ENCODE measurements around the gene FAAP100.

Gene FAAP100

GRCh38 chr17:81493198-81494038 is 58.7 kb downstream of the FAAP100 start:
- DNase-seq (ENCODE audit: low read depth): no peak
- TF ChIP-seq MYC (IDR thresholded peaks at IDR 0.05; ENCODE audit: low read depth, low read length) (no peak), CTCF (IDR thresholded peaks at IDR 0.05; ENCODE audit: low read depth, low read length) (no peak), POLR2A (IDR thresholded peaks at IDR 0.05; ENCODE audit: extremely low read depth, insufficient read length) (no peak)
- TF ChIP-seq, protein P1, sequence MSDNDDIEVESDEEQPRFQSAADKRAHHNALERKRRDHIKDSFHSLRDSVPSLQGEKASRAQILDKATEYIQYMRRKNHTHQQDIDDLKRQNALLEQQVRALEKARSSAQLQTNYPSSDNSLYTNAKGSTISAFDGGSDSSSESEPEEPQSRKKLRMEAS (IDR thresholded peaks at IDR 0.05; ENCODE audit: low read depth, low read length): no peak
- H3K4me3 ChIP-seq (ENCODE audit: low read depth, low read length): no peak overlapping the region

DNA sequence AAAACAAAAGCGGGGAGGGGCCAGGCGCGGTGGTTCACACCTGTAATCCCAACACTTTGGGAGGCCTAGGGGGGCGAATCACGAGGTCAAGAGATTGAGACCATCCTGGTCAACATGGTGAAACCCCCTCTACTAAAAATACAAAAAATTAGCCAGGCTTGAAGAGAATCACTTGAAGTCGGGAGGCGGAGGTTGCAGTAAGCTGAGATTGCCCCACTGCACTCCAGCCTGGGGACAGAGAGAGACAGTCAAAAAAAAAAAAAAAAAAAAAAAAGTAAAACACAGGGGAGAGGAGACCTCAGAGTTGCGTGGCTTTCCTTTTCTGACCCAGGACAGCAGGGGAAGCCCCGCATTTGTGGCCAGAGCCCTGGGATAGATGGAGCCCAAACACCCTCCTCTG is 59.4 kb downstream of the FAAP100 start:
- H3K4me3 ChIP-seq (ENCODE audit: low read depth, low read length): no peak overlapping the region
- DNase-seq (ENCODE audit: low read depth): no peak
- TF ChIP-seq MYC (IDR thresholded peaks at IDR 0.05; ENCODE audit: low read depth, low read length) (no peak), CTCF (IDR thresholded peaks at IDR 0.05; ENCODE audit: low read depth, low read length) (no peak), POLR2A (IDR thresholded peaks at IDR 0.05; ENCODE audit: extremely low read depth, insufficient read length) (no peak)
- TF ChIP-seq, protein P1 (IDR thresholded peaks at IDR 0.05; ENCODE audit: low read depth, low read length): no peak

GRCh38 chr17:81492202-81492601 is 60.0 kb downstream of the FAAP100 start:
- TF ChIP-seq POLR2A (IDR thresholded peaks at IDR 0.05; ENCODE audit: extremely low read depth, insufficient read length): no peak
- TF ChIP-seq MYC (IDR thresholded peaks at IDR 0.05; ENCODE audit: low read depth, low read length): no peak
- TF ChIP-seq, protein P1 (IDR thresholded peaks at IDR 0.05; ENCODE audit: low read depth, low read length): no peak
- no peak for TF ChIP-seq CTCF (IDR thresholded peaks at IDR 0.05; ENCODE audit: low read depth, low read length)
- H3K4me3 ChIP-seq (ENCODE audit: low read depth, low read length): no peak overlapping the region
- DNase-seq (ENCODE audit: low read depth): no peak

- TF ChIP-seq MYC (IDR thresholded peaks at IDR 0.05; ENCODE audit: low read depth, low read length): no peak
- no peak for TF ChIP-seq CTCF (IDR thresholded peaks at IDR 0.05; ENCODE audit: low read depth, low read length)
- no peak for TF ChIP-seq POLR2A (IDR thresholded peaks at IDR 0.05; ENCODE audit: extremely low read depth, insufficient read length)
- TF ChIP-seq, protein P1 (IDR thresholded peaks at IDR 0.05; ENCODE audit: low read depth, low read length): no peak
- DNase-seq (ENCODE audit: low read depth): no peak
- no peak overlapping the region for H3K4me3 ChIP-seq (ENCODE audit: low read depth, low read length)
Measured at GRCh38 chr17:81491761-81492160, 60.4 kb downstream of the FAAP100 start.

GRCh38 chr17:81491181-81491581 is 61.0 kb downstream of the FAAP100 start:
- no peak for DNase-seq (ENCODE audit: low read depth)
- TF ChIP-seq POLR2A (IDR thresholded peaks at IDR 0.05; ENCODE audit: extremely low read depth, insufficient read length): no peak
- TF ChIP-seq, protein P1 (IDR thresholded peaks at IDR 0.05; ENCODE audit: low read depth, low read length): no peak
- TF ChIP-seq MYC (IDR thresholded peaks at IDR 0.05; ENCODE audit: low read depth, low read length): no peak
- no peak for TF ChIP-seq CTCF (IDR thresholded peaks at IDR 0.05; ENCODE audit: low read depth, low read length)

More at GRCh38 chr17:81491181-81491581, 61.0 kb downstream of the FAAP100 start:
- H3K4me3 ChIP-seq (ENCODE audit: low read depth, low read length): no peak overlapping the region

Data from NB4 (cell line).